Measurements from ENCODE around the gene STARD10.

Gene STARD10

GRCh38 chr11:72754149-72754543 lies 39.7 kb downstream of the STARD10 start:
- Histone ChIP-seq H3K27ac (ENCODE audit: low read depth, low read length) (no peak overlapping the region), H3K4me1 (ENCODE audit: insufficient read depth, low read length) (peaks cover 19% of the 10 kb centered on the region), H3K9me3 (ENCODE audit: low read length) (no peaks in the 10 kb centered on the region), H3K4me3 (ENCODE audit: low read depth in 1 of 2, low read length in 2 of 2) (no peak overlapping the region), H3K27me3 (ENCODE audit: control insufficient read depth in 1 of 2, insufficient read depth in 2 of 2, low read length in 2 of 2) (no peaks in the 10 kb centered on the region), H3K9ac (ENCODE audit: low read length) (no peak overlapping the region), H3K36me3 (ENCODE audit: insufficient read depth, low read length) (no peaks in the 10 kb centered on the region)

GRCh38 chr11:72753341-72754148 lies 40.3 kb downstream of the STARD10 start:
- Histone ChIP-seq H3K4me1 (ENCODE audit: insufficient read depth, low read length) (peaks cover 19% of the 10 kb centered on the region), H3K4me3 (ENCODE audit: low read depth in 1 of 2, low read length in 2 of 2) (peak overlapping the region in 1 of 2 donors; percentile 88), H3K9me3 (ENCODE audit: low read length) (no peaks in the 10 kb centered on the region), H3K27me3 (ENCODE audit: control insufficient read depth in 1 of 2, insufficient read depth in 2 of 2, low read length in 2 of 2) (no peaks in the 10 kb centered on the region), H3K9ac (ENCODE audit: low read length) (no peak overlapping the region), H3K36me3 (ENCODE audit: insufficient read depth, low read length) (no peaks in the 10 kb centered on the region), H3K27ac (ENCODE audit: low read depth, low read length) (no peak overlapping the region)

- H3K27ac ChIP-seq (ENCODE audit: low read depth, low read length), result peak within 1 kb of the TSS; percentile 81
- peak within 1 kb of the TSS; percentile 60 for H3K9ac ChIP-seq (ENCODE audit: low read length)
- H3K4me3 ChIP-seq (ENCODE audit: low read depth in 1 of 2, low read length in 2 of 2), result peak within 1 kb of the TSS; percentile 75 to 88
- H3K36me3 ChIP-seq (ENCODE audit: insufficient read depth, low read length), result no peaks in the 10 kb centered on the region
- peaks cover 19% of the 10 kb centered on the region for H3K4me1 ChIP-seq (ENCODE audit: insufficient read depth, low read length)
- no peaks in the 10 kb centered on the region for H3K27me3 ChIP-seq (ENCODE audit: control insufficient read depth in 1 of 2, insufficient read depth in 2 of 2, low read length in 2 of 2)
- no peaks in the 10 kb centered on the region for H3K9me3 ChIP-seq (ENCODE audit: low read length)
These were observed 41.5 kb downstream of the STARD10 start, which contains the start of gene ARAP1 for GRCh38 chr11:72752088-72752914. Gene ARAP1, minus strand, starts transcription at chr11:72752408. Its CDS starts 25,280 bp downstream, at chr11:72727128.

GRCh38 chr11:72751116-72752087 lies 42.4 kb downstream of the STARD10 start:
- H3K27ac ChIP-seq (ENCODE audit: low read depth, low read length), result peak overlapping the region; percentile 81
- peak overlapping the region; percentile 60 for H3K9ac ChIP-seq (ENCODE audit: low read length)
- no peaks in the 10 kb centered on the region for H3K36me3 ChIP-seq (ENCODE audit: insufficient read depth, low read length)
- H3K27me3 ChIP-seq (ENCODE audit: control insufficient read depth in 1 of 2, insufficient read depth in 2 of 2, low read length in 2 of 2), result no peaks in the 10 kb centered on the region
- peaks cover 19% of the 10 kb centered on the region for H3K4me1 ChIP-seq (ENCODE audit: insufficient read depth, low read length)
- H3K4me3 ChIP-seq (ENCODE audit: low read depth in 1 of 2, low read length in 2 of 2), result peak overlapping the region; percentile 75 to 88
- no peaks in the 10 kb centered on the region for H3K9me3 ChIP-seq (ENCODE audit: low read length)

- Histone ChIP-seq H3K27ac (ENCODE audit: low read depth, low read length) (no peak overlapping the region), H3K4me3 (ENCODE audit: low read depth in 1 of 2, low read length in 2 of 2) (peak overlapping the region in 1 of 2 donors; percentile 20), H3K9ac (ENCODE audit: low read length) (no peak overlapping the region)
These were observed 43.2 kb downstream of the STARD10 start for GRCh38 chr11:72750556-72751115.

GRCh38 chr11:72750086-72750485 lies 43.8 kb downstream of the STARD10 start:
- Histone ChIP-seq H3K9me3 (ENCODE audit: low read length) (no peaks in the 10 kb centered on the region), H3K4me1 (ENCODE audit: insufficient read depth, low read length) (peaks cover 19% of the 10 kb centered on the region), H3K4me3 (ENCODE audit: low read depth in 1 of 2, low read length in 2 of 2) (no peak overlapping the region), H3K27ac (ENCODE audit: low read depth, low read length) (no peak overlapping the region), H3K9ac (ENCODE audit: low read length) (no peak overlapping the region), H3K27me3 (ENCODE audit: control insufficient read depth in 1 of 2, insufficient read depth in 2 of 2, low read length in 2 of 2) (no peaks in the 10 kb centered on the region), H3K36me3 (ENCODE audit: insufficient read depth, low read length) (no peaks in the 10 kb centered on the region)

More at GRCh38 chr11:72750556-72751115, 43.2 kb downstream of the STARD10 start:
- Histone ChIP-seq H3K9me3 (ENCODE audit: low read length) (no peaks in the 10 kb centered on the region), H3K27me3 (ENCODE audit: control insufficient read depth in 1 of 2, insufficient read depth in 2 of 2, low read length in 2 of 2) (no peaks in the 10 kb centered on the region), H3K4me1 (ENCODE audit: insufficient read depth, low read length) (peaks cover 19% of the 10 kb centered on the region), H3K36me3 (ENCODE audit: insufficient read depth, low read length) (no peaks in the 10 kb centered on the region)

GRCh38 chr11:72747289-72747855 lies 46.5 kb downstream of the STARD10 start:
- no peak overlapping the region for H3K27ac ChIP-seq (ENCODE audit: low read depth, low read length)

GRCh38 chr11:72746821-72747220 lies 47.0 kb downstream of the STARD10 start:
- no peaks in the 10 kb centered on the region for H3K9me3 ChIP-seq (ENCODE audit: low read length)
- H3K4me3 ChIP-seq (ENCODE audit: low read depth in 1 of 2, low read length in 2 of 2), result no peak overlapping the region
- peaks cover 35% of the 10 kb centered on the region for H3K4me1 ChIP-seq (ENCODE audit: insufficient read depth, low read length)
- no peak overlapping the region for H3K27ac ChIP-seq (ENCODE audit: low read depth, low read length)
- no peaks in the 10 kb centered on the region for H3K36me3 ChIP-seq (ENCODE audit: insufficient read depth, low read length)
- H3K27me3 ChIP-seq (ENCODE audit: control insufficient read depth in 1 of 2, insufficient read depth in 2 of 2, low read length in 2 of 2), result no peaks in the 10 kb centered on the region
- H3K9ac ChIP-seq (ENCODE audit: low read length), result no peak overlapping the region

More at GRCh38 chr11:72747289-72747855, 46.5 kb downstream of the STARD10 start:
- H3K9me3 ChIP-seq (ENCODE audit: low read length), result no peaks in the 10 kb centered on the region
- H3K4me3 ChIP-seq (ENCODE audit: low read depth in 1 of 2, low read length in 2 of 2), result no peak overlapping the region
- no peaks in the 10 kb centered on the region for H3K27me3 ChIP-seq (ENCODE audit: control insufficient read depth in 1 of 2, insufficient read depth in 2 of 2, low read length in 2 of 2)
- H3K9ac ChIP-seq (ENCODE audit: low read length), result no peak overlapping the region
- H3K4me1 ChIP-seq (ENCODE audit: insufficient read depth, low read length), result peaks cover 29% of the 10 kb centered on the region
- no peaks in the 10 kb centered on the region for H3K36me3 ChIP-seq (ENCODE audit: insufficient read depth, low read length)

GRCh38 chr11:72745925-72746550 lies 47.8 kb downstream of the STARD10 start:
- H3K27me3 ChIP-seq (ENCODE audit: control insufficient read depth in 1 of 2, insufficient read depth in 2 of 2, low read length in 2 of 2), result no peaks in the 10 kb centered on the region
- H3K4me3 ChIP-seq (ENCODE audit: low read depth in 1 of 2, low read length in 2 of 2), result no peak overlapping the region
- no peak overlapping the region for H3K27ac ChIP-seq (ENCODE audit: low read depth, low read length)
- H3K9me3 ChIP-seq (ENCODE audit: low read length), result no peaks in the 10 kb centered on the region
- no peak overlapping the region for H3K9ac ChIP-seq (ENCODE audit: low read length)
- H3K36me3 ChIP-seq (ENCODE audit: insufficient read depth, low read length), result no peaks in the 10 kb centered on the region
- peaks cover 35% of the 10 kb centered on the region for H3K4me1 ChIP-seq (ENCODE audit: insufficient read depth, low read length)

- Histone ChIP-seq H3K36me3 (ENCODE audit: insufficient read depth, low read length) (no peaks in the 10 kb centered on the region), H3K27me3 (ENCODE audit: control insufficient read depth in 1 of 2, insufficient read depth in 2 of 2, low read length in 2 of 2) (no peaks in the 10 kb centered on the region), H3K4me3 (ENCODE audit: low read depth in 1 of 2, low read length in 2 of 2) (no peak overlapping the region), H3K4me1 (ENCODE audit: insufficient read depth, low read length) (peaks cover 40% of the 10 kb centered on the region), H3K9me3 (ENCODE audit: low read length) (no peaks in the 10 kb centered on the region), H3K9ac (ENCODE audit: low read length) (no peak overlapping the region), H3K27ac (ENCODE audit: low read depth, low read length) (no peak overlapping the region)
These were observed 48.3 kb downstream of the STARD10 start for GRCh38 chr11:72745511-72745910.
